Erythroblast (primary cell): ENCODE results near the gene TXNDC11.

Experiments used
- DNase-seq, 2 experiments: peaks; one replicate each; lab custom pipeline; 2025; lab: John Stamatoyannopoulos, UW
- GATA1 ChIP-seq: IDR thresholded peaks from 2 replicates; pipeline ENCODE4 v1.6.1; 2011; ENCODE audit warnings: low read depth, mild to moderate bottlenecking, control low read depth, low read length, moderate library complexity
- POLR2A ChIP-seq: IDR thresholded peaks from 2 replicates; pipeline ENCODE4 v1.6.1; 2011; ENCODE audit warnings: mild to moderate bottlenecking, low read length

TXNDC11 gene

DNA sequence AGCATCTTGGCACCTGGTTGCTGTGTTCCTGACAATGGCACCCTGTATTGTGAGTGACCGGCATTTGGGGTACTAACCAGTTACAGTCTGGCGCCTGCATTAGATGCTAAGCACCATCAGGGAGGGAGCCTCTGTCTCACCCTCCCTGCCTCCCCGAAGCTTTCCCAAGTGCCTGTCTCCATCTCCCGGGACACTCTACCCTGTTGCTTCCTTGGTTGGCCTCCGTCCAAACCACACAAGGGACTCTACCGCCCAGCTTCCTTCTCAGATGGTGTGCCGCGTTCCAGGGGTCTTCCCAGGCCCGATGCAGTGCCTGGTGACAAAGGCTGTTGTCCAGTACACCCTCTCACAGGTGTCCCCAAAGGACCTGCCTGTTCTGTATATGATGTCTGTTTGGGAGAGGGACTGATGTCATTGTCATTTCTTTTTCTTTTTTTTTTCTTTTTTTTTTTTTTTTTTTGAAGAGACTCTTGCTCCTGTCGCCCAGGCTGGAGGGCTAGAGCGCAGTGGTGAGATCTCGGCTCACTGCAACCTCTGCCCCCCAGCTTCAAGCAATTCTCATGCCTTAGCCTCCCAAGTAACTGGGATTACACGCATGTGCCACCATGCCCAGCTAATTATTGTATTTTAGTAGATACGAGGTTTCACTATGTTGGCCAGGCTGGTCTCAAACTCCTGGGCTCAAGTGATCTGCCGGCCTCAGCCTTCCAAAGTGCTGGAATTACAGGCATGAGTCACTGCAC is 67.7 kb downstream of the TXNDC11 start:
- TF ChIP-seq GATA1 (no peak), POLR2A (no peak)
- no peak for DNase-seq

DNA sequence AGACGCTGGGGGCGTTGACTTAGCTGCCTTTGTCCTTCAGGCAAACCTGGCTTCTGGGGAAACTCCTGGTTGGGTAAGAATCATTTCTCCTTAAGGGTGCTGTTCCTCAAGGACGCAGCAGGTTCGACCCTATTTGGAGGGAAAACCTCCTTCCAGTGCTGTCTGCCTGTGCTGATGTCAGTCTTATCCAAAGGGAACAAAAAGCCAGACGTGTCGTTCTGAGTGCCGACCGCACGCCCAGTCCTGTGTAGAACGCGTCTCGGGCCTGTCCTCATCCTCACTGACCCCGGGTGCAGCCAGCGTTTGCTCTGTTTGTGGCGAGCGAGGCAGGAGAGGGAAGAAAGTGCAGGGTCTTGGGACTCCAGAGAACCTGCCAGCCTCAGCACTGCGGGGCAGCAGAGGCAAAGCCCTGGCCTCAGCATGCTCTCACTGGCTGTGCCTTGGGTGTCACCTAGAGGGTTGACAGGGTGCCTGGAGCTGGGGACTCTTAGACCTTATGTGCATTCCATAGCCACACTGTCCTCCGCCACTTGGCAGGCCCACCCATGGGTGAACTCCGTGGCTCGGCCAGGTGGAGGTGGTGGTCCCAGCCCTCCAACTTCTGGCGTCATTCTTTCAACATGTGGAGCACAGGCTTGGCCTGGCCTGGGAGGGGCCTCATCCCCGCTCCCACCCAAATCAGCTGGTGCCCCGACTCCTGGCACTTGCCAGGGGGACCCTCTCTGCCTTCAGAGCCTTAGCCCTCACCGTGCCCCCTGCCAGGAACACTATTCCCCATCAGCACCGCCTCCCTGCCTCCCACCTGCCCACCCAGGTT is 68.4 kb downstream of the TXNDC11 start:
- TF ChIP-seq POLR2A = no peak
- no peak for TF ChIP-seq GATA1
- peak in 1 of 2 experiments; percentile 16 for DNase-seq

- TF ChIP-seq POLR2A = no peak
- TF ChIP-seq GATA1 = no peak
- DNase-seq = no peak
These were observed 69.3 kb downstream of the TXNDC11 start for GRCh38 chr16:11673091-11674000.

GRCh38 chr16:11672206-11673090 is 70.2 kb downstream of the TXNDC11 start:
- TF ChIP-seq POLR2A (no peak), GATA1 (no peak)
- no peak for DNase-seq

DNA sequence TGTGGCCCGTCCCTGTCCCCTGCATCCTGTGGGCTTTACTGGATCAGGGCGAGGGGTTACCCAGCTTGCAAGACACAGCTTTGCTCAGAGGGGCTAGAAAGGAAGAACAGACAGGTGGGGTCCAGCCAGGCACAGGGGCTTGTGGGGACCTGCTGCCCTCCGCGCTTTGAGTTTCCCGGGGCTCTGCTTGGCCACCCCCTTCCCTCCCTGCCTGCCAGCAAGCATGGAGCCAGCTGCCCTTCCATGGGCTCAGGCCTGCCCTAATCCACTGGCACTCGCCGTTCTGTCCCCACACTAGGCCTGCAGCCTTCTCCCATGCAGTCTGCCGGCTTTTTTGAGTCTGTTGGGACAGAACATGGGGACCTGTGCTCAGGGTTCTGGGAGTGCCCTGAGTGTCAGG is 71.0 kb downstream of the TXNDC11 start:
- DNase-seq = no peak
- no peak for TF ChIP-seq GATA1
- TF ChIP-seq POLR2A = no peak

DNA sequence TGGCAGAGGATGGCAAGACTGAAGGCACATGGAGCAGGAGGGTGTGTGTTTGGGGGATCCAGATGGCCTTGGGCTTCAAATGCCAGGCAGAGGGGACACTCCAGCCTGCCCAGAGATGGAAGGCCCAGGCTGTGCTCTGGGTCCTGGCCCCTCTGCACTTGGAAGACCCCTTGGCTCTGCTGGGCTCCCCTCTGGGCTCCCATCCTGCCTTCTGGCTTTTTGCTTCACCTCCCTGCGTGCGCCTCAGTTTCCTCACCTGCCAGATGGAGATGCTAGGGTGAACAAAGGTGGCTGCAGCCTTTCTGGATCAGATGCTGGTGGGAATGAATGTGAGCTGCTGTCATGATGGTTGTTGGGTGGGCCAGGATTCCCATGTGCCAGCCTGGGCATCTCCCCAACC is 71.4 kb downstream of the TXNDC11 start:
- TF ChIP-seq POLR2A (no peak), GATA1 (no peak)
- no peak for DNase-seq

DNA sequence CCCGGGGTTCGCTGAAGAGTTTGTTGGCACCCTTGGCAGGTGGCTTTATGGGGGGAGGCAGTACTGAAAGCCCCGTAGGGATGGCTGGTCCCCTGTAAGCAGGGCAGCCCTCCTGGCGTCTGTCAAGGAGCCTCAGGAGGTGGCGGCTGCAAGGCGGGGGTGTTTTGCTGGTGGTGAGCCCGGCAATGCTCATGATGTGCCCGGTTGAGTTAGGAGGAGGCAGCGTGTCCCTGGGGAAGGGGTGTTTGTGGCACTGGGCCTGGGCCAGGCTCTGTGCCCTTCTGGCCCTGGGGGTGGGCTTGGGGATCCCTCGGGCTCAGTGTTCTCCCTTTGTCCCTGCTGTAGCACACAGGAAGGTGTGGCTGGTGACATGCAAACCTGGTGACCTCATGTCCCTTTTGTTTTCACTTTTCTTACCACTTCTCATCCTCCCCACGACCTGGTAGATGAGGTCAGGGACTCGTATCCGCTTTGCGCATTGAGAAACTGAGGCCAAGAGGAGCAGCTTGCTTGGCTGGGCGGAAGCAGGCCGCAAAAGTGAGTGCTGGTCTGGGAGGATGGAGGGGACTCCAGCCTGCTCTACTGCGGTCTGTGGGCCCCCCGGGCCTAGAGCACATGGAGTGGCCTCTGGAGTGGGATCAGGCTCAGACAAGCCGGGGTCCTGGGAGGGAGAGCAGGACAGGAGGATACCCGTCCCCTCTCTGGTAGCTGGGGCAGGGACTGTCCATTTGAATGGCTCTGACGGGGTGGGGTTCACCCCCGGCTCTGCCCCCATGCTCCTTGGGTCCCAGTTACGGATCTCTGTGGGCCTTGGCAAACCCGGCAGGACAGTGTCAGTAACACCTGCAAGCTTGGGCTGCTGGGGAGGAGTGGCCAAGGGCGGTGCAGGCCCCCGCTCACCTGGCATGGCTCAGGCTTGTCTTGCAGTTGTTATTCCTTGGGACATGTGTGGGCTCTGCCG is 72.2 kb downstream of the TXNDC11 start:
- peak in 1 of 2 experiments; percentile 33 for DNase-seq
- TF ChIP-seq POLR2A (no peak), GATA1 (no peak)

- DNase-seq = peak; percentile 22 to 28
- TF ChIP-seq POLR2A = no peak
- TF ChIP-seq GATA1 = no peak
These were observed 73.1 kb downstream of the TXNDC11 start for GRCh38 chr16:11669380-11670146.

- no peak for TF ChIP-seq GATA1
- TF ChIP-seq POLR2A = no peak
- no peak for DNase-seq
These were observed 73.9 kb downstream of the TXNDC11 start for GRCh38 chr16:11668623-11669379.
